MM.1S (cell line): ENCODE measurements around the gene FOXP1.

Experiments
- CTCF ChIP-seq: fragments of 300-600 bp; sonication (generic); IDR thresholded peaks from 2 replicates; pipeline ENCODE4 v1.5.1; 2016; ENCODE audit warnings: antibody characterized with exemption, low read length, mixed read lengths
- EZH2 ChIP-seq: fragments of 300-600 bp; sonication (generic); optimal IDR thresholded peaks from 2 replicates; pipeline ENCODE3; 2017; ENCODE audit warnings: low read depth, mild to moderate bottlenecking, antibody characterized with exemption, low read length, mixed read lengths
- EZH2phosphoT487 ChIP-seq: fragments of 300-600 bp; sonication (generic); IDR thresholded peaks from 2 replicates; pipeline ENCODE4 v1.6.1; 2018; ENCODE audit warnings: antibody characterized with exemption, low read length

- no peak for TF ChIP-seq CTCF
- TF ChIP-seq EZH2 = no peak
- TF ChIP-seq EZH2phosphoT487 = no peak
Observed at GRCh38 chr3:71130471-71131374, 452.8 kb downstream of the FOXP1 start.
